DMS153 treated with DMSO at 0.1 percent for 48 hours (cell line): ENCODE data around the gene NLGN4Y.
"Not testable (repeated sequence)": the region's sequence is repeated elsewhere in the genome, so short reads cannot be mapped to it uniquely, and the experiment has no call there.

Source experiments
- DNase-seq: peaks from one replicate; lab custom pipeline; 2025; ENCODE audit not compliant: unreplicated experiment; lab: John Stamatoyannopoulos, UW

Gene NLGN4Y

GRCh38 chrY:14834103-14835060 is 310.1 kb downstream of the NLGN4Y start:
- no peak for DNase-seq

- DNase-seq, result no peak
Measured at GRCh38 chrY:14837466-14837865, 313.1 kb downstream of the NLGN4Y start.

GRCh38 chrY:14850734-14851133 is 326.4 kb downstream of the NLGN4Y start:
- no peak for DNase-seq

- DNase-seq, result no peak
Measured at GRCh38 chrY:14860448-14860847, 336.1 kb downstream of the NLGN4Y start.

GRCh38 chrY:14861033-14861432 is 336.7 kb downstream of the NLGN4Y start:
- DNase-seq, result not testable (repeated sequence)

- no peak for DNase-seq
Measured at GRCh38 chrY:14871971-14872370, 347.6 kb downstream of the NLGN4Y start.
